Ishikawa (cell line): ENCODE results near the gene B3GALNT1.

Experiments used
- CEBPB ChIP-seq: IDR thresholded peaks from 2 replicates; pipeline ENCODE4 v1.6.1; 2012
- CREB1 ChIP-seq: IDR thresholded peaks from 2 replicates; pipeline ENCODE4 v1.6.1; 2012; ENCODE audit warnings: low read depth
- EGR1 ChIP-seq: IDR thresholded peaks from 2 replicates; pipeline ENCODE4 v1.6.1; 2012
- EP300 ChIP-seq: IDR thresholded peaks from 2 replicates; pipeline ENCODE4 v1.6.1; 2012; ENCODE audit warnings: borderline replicate concordance
- FOXM1 ChIP-seq: IDR thresholded peaks from 2 replicates; pipeline ENCODE4 v1.6.1; 2012; ENCODE audit warnings: low read depth, borderline replicate concordance
- NFIC ChIP-seq: IDR thresholded peaks from 2 replicates; pipeline ENCODE4 v1.6.1; 2012
- RAD21 ChIP-seq: IDR thresholded peaks from 2 replicates; pipeline ENCODE4 v1.6.1; 2012; ENCODE audit warnings: low read depth
- TAF1 ChIP-seq: IDR thresholded peaks from 2 replicates; pipeline ENCODE4 v1.6.1; 2012; ENCODE audit warnings: low read depth, mild to moderate bottlenecking
- TCF12 ChIP-seq: IDR thresholded peaks from 2 replicates; pipeline ENCODE4 v1.6.1; 2012; ENCODE audit warnings: low read depth
- TEAD4 ChIP-seq: IDR thresholded peaks from 2 replicates; pipeline ENCODE4 v1.6.1; 2012
- YY1 ChIP-seq: IDR thresholded peaks from 2 replicates; pipeline ENCODE4 v1.6.1; 2012; ENCODE audit warnings: low read depth
- ZBTB7A ChIP-seq: IDR thresholded peaks from 2 replicates; pipeline ENCODE4 v1.6.1; 2012; ENCODE audit warnings: low read depth
- TF ChIP-seq, protein P1 (sequence below): IDR thresholded peaks from 2 replicates; pipeline ENCODE4 v1.6.1; 2012
- TF ChIP-seq, protein P2 (sequence below): IDR thresholded peaks from 2 replicates; pipeline ENCODE4 v1.6.1; 2012; ENCODE audit warnings: low read depth, mild to moderate bottlenecking
- TF ChIP-seq, protein P3 (sequence below): IDR thresholded peaks from 2 replicates; pipeline ENCODE4 v1.6.1; 2012

Gene B3GALNT1

DNA sequence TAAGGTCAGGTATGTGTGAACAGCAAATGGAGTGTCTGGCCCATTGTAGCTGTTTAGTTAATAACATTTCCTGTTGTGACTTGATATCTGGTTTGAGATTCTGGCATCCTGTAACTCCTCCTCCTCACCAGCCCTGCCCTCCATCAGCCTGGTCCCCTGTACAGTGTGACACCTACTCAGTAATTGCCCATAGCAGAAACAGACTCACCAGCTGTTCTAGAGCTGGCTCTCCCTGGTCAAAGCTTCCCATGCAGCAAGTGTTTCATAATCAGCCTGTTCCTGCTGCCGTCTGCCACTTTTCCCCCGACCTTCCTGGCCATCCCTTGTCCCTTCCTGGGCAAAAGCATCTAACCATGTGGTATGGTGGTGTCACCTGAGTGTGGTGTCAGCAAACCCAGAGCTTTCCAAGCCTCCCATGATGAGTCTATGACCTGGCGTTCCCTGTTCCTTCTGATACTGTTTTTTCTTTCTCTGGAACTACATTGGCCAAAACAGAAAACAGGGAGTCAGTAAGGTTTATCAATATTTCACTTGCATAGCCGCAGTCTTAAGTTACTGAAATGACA lies 55.4 kb downstream of the B3GALNT1 start:
- TF ChIP-seq CREB1 (no peak), CEBPB (no peak), EP300 (no peak), NFIC (no peak), YY1 (no peak), FOXM1 (no peak), TAF1 (no peak), RAD21 (no peak), EGR1 (no peak), TCF12 (no peak)
- TF ChIP-seq, protein P1, sequence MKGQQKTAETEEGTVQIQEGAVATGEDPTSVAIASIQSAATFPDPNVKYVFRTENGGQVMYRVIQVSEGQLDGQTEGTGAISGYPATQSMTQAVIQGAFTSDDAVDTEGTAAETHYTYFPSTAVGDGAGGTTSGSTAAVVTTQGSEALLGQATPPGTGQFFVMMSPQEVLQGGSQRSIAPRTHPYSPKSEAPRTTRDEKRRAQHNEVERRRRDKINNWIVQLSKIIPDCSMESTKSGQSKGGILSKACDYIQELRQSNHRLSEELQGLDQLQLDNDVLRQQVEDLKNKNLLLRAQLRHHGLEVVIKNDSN = no peak
- TF ChIP-seq, protein P2, sequence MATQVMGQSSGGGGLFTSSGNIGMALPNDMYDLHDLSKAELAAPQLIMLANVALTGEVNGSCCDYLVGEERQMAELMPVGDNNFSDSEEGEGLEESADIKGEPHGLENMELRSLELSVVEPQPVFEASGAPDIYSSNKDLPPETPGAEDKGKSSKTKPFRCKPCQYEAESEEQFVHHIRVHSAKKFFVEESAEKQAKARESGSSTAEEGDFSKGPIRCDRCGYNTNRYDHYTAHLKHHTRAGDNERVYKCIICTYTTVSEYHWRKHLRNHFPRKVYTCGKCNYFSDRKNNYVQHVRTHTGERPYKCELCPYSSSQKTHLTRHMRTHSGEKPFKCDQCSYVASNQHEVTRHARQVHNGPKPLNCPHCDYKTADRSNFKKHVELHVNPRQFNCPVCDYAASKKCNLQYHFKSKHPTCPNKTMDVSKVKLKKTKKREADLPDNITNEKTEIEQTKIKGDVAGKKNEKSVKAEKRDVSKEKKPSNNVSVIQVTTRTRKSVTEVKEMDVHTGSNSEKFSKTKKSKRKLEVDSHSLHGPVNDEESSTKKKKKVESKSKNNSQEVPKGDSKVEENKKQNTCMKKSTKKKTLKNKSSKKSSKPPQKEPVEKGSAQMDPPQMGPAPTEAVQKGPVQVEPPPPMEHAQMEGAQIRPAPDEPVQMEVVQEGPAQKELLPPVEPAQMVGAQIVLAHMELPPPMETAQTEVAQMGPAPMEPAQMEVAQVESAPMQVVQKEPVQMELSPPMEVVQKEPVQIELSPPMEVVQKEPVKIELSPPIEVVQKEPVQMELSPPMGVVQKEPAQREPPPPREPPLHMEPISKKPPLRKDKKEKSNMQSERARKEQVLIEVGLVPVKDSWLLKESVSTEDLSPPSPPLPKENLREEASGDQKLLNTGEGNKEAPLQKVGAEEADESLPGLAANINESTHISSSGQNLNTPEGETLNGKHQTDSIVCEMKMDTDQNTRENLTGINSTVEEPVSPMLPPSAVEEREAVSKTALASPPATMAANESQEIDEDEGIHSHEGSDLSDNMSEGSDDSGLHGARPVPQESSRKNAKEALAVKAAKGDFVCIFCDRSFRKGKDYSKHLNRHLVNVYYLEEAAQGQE = no peak

DNA sequence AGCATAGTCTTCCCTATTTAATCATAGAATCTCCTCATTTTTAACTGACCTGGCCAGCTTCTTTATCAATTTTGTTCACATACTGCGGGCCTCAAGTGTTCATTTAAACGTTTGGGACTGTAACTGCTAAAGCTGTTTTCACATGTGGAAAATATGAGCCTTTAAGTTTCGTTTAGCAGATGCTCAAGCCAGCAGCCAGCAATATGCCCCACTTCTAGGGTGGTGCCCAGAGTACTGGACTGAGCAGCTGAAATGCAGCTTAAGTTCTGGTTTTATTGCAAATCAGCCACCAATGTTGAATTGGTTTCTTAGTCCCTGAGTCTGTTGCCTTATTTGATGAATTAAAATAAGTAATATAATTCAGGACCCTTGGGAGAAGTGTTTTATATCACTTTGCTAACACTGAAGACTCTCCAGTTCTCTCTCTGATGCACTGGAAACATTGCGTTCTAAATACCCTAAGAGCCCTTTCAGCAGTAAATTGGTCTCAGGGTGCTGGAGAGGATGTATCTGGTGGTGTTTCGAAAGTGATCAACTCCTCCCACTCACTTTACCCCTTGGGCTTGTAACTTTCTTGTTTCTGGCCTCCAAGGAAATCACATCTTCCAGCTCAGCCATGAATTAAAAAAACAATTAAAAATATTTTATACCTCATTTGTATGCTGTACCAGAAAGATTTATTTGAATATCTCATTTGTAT lies 61.7 kb downstream of the B3GALNT1 start:
- TF ChIP-seq TAF1 (no peak), NFIC (no peak), CREB1 (no peak), TCF12 (no peak), EP300 (no peak), CEBPB (no peak), RAD21 (no peak), EGR1 (no peak), ZBTB7A (no peak), YY1 (no peak), TEAD4 (no peak), FOXM1 (no peak)
- TF ChIP-seq, protein P2 = no peak
- TF ChIP-seq, protein P1 = no peak
- TF ChIP-seq, protein P3, sequence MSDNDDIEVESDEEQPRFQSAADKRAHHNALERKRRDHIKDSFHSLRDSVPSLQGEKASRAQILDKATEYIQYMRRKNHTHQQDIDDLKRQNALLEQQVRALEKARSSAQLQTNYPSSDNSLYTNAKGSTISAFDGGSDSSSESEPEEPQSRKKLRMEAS = no peak

DNA sequence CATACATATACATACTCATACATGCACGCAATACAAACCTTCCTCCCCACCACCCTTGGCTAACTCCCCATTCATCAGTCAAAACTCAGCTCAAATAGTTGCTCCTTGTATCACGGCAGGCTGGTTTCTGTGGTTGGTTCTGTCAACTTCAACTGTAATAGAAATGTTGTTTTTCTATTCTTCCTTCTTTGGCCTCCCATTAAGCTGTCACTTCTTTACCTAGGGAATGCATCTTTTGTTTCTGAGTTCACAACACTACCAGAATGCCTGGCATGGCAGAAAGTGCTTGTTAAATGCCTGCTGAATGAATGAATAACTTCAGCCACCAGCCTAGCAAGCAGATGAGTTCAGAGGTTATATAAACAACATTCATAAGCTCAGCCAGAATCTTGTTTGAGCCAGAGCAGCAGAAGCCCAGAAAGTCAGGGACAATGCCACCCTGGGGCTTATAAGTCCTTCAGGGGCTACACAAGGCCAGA lies 63.1 kb downstream of the B3GALNT1 start:
- TF ChIP-seq RAD21 (no peak), TAF1 (no peak), FOXM1 (no peak), EP300 (no peak), CREB1 (no peak), CEBPB (no peak), TCF12 (no peak), ZBTB7A (no peak), YY1 (no peak), NFIC (no peak), TEAD4 (no peak), EGR1 (no peak)
- TF ChIP-seq, protein P2 = no peak
- TF ChIP-seq, protein P3 = no peak
- TF ChIP-seq, protein P1 = no peak
